Neural cell (in vitro differentiated cells): ENCODE data around the gene USP6NL. TPM values are rescaled to one million over a fixed set of nuclear protein-coding genes. Genes with fewer than 3 reads are reported as not detected.

Experiments
- H2AFZ ChIP-seq: fragments of 200-600, 300-800 bp; sonication (generic), shearing (Covaris generic); 2 replicates; pipeline ENCODE4 v1.6.0; 2014; ENCODE audit warnings: low read depth, mild to moderate bottlenecking, antibody characterized with exemption, low read length, moderate library complexity
- H3F3A ChIP-seq: fragments of 200-600 bp; shearing (Covaris generic); 2 replicates; pipeline ENCODE4 v1.6.1; 2016; ENCODE audit warnings: mild to moderate bottlenecking, moderate library complexity, mixed read lengths, antibody characterized with exemption, low read length; ENCODE audit not compliant: insufficient read depth, poor library complexity, severe bottlenecking
- H3K27ac ChIP-seq: fragments of 200-600, 300-800 bp; sonication (generic), shearing (Covaris generic); 2 replicates; pipeline ENCODE4 v1.5.1; 2014; ENCODE audit warnings: mild to moderate bottlenecking, low read length, moderate library complexity
- H3K27me3 ChIP-seq: fragments of 300-800, 200-600 bp; sonication (generic), shearing (Covaris generic); 2 replicates; pipeline ENCODE4 v1.6.0; 2014; ENCODE audit warnings: mild to moderate bottlenecking, low read depth, low read length, moderate library complexity; ENCODE audit not compliant: insufficient read depth
- H3K36me3 ChIP-seq: fragments of 300-800, 200-600 bp; sonication (generic), shearing (Covaris generic); 2 replicates; pipeline ENCODE4 v1.5.1; 2014; ENCODE audit warnings: mild to moderate bottlenecking, antibody characterized with exemption, low read length, moderate library complexity; ENCODE audit not compliant: insufficient read depth
- H3K4me2 ChIP-seq: fragments of 300-800, 200-600 bp; sonication (generic), shearing (Covaris generic); 2 replicates; pipeline ENCODE4 v1.6.0; 2014; ENCODE audit warnings: mild to moderate bottlenecking, low read length
- H3K4me3 ChIP-seq: fragments of 300-800, 200-600 bp; sonication (generic), shearing (Covaris generic); 2 replicates; pipeline ENCODE4 v1.5.1; 2014; ENCODE audit warnings: mild to moderate bottlenecking, low read length, moderate library complexity
- H3K79me2 ChIP-seq: fragments of 200-600 bp; shearing (Covaris generic); replicated peaks from 2 replicates; pipeline ENCODE4 v1.6.0; 2014; ENCODE audit warnings: mild to moderate bottlenecking, low read length, moderate library complexity; ENCODE audit not compliant: insufficient read depth
- H3K9ac ChIP-seq: fragments of 300-800, 200-600 bp; sonication (generic), shearing (Covaris generic); 2 replicates; pipeline ENCODE4 v1.6.1; 2016; ENCODE audit warnings: mild to moderate bottlenecking, low read length, mixed read lengths
- H3K9me2 ChIP-seq: fragments of 200-600 bp; shearing (Covaris generic); 2 replicates; pipeline ENCODE4 v1.6.1; 2016; ENCODE audit warnings: mild to moderate bottlenecking, low read length, mixed read lengths; ENCODE audit not compliant: insufficient read depth
- H3K9me3 ChIP-seq: fragments of 200-600, 300-800 bp; sonication (generic), shearing (Covaris generic); 2 replicates; pipeline ENCODE4 v1.6.1; 2016; ENCODE audit warnings: mild to moderate bottlenecking, mixed run types, low read length, moderate library complexity, mixed read lengths
- H4K20me1 ChIP-seq: fragments of 200-600 bp; shearing (Covaris generic); 2 replicates; pipeline ENCODE4 v1.6.1; 2016; ENCODE audit warnings: mild to moderate bottlenecking, mixed run types; ENCODE audit not compliant: insufficient read depth
- CTCF ChIP-seq: fragments of 450-650 bp; IDR thresholded peaks from 2 replicates; pipeline ENCODE4 v1.5.1; 2014; ENCODE audit warnings: antibody characterized with exemption, mild to moderate bottlenecking, moderate library complexity; ENCODE audit not compliant: poor library complexity, severe bottlenecking
- EP300 ChIP-seq: fragments of 450-650 bp; conservative IDR thresholded peaks from 2 replicates; pipeline ENCODE4 v1.6.1; 2014; ENCODE audit warnings: antibody characterized with exemption, mild to moderate bottlenecking, moderate library complexity; ENCODE audit not compliant: poor library complexity, severe bottlenecking
- EZH2 ChIP-seq: fragments of 200-600, 300-800 bp; shearing (Covaris generic), sonication (generic); IDR thresholded peaks from 2 replicates; pipeline ENCODE4 v1.6.1; 2014; ENCODE audit warnings: antibody characterized with exemption, low read length, borderline replicate concordance, mild to moderate bottlenecking; ENCODE audit not compliant: insufficient read depth, poor library complexity, severe bottlenecking
- MXI1 ChIP-seq: fragments of 450-650 bp; conservative IDR thresholded peaks from 2 replicates; pipeline ENCODE4 v1.6.1; 2014; ENCODE audit warnings: antibody characterized with exemption, mild to moderate bottlenecking; ENCODE audit not compliant: poor library complexity, severe bottlenecking
- POLR2AphosphoS5 ChIP-seq: IDR thresholded peaks from 2 replicates; pipeline ENCODE4 v1.6.1; 2012
- RAD21 ChIP-seq: fragments of 450-650 bp; conservative IDR thresholded peaks from 2 replicates; pipeline ENCODE4 v1.6.1; 2014; ENCODE audit warnings: antibody characterized with exemption, mild to moderate bottlenecking, moderate library complexity
- REST ChIP-seq: IDR thresholded peaks from 2 replicates; pipeline ENCODE4 v1.6.1; 2012; ENCODE audit warnings: borderline replicate concordance
- SMC3 ChIP-seq: fragments of 450-650 bp; conservative IDR thresholded peaks from 2 replicates; pipeline ENCODE4 v1.6.1; 2014; ENCODE audit warnings: antibody characterized with exemption, mild to moderate bottlenecking, moderate library complexity; ENCODE audit not compliant: poor library complexity
- TAF1 ChIP-seq: IDR thresholded peaks from 2 replicates; pipeline ENCODE4 v1.6.1; 2012; ENCODE audit warnings: low read depth
- polyA plus RNA-seq: library from polyadenylated mRNA; depleted of rRNA; stranded (reverse); fragments of >200 nt; gene quantifications from 2 replicates; pipeline ENCODE4 v1.2.3, GENCODE V29; 2014

Gene USP6NL
- polyA plus RNA-seq, 1 donor from 2014 or later, result 39.9 TPM

DNA sequence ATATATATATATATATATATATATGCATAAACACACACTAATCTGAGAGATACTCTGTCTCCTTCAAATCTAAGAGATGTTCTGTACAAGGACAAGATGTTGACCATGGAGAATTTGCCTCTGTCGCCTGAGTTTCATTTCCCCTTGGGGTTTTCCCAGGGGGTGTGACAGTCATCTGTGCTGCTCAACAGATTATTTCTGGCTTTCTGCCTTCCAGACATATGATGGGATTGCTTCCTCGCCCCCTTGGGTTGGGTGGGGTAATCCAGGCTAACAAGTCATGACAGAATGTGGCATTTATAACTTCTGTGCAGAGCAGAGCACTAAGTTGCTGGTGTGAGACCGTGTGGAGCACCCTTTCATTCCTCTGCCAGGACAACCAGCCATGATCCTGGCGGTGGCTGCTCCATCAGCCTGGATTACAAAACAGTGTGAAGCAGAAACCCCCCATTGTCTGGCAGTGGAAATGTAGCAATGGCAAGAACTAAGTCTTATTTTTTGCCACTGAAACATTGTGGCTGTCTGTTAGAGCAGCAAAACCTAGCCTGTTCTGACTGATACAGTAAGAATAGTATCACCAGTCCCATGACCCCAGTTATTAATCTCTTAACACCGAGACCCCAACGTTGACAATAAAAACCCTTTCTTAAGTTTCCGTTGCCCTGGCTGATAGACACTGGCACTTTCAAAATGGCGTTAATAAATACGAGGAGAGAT, 13.7 kb upstream of the USP6NL start:
- Histone ChIP-seq H3K36me3 (no peaks in the 10 kb centered on the region), H3F3A (no peaks in the 10 kb centered on the region), H3K9ac (no peak overlapping the region), H3K4me3 (no peak overlapping the region), H3K9me3 (no peaks in the 10 kb centered on the region), H3K27me3 (no peaks in the 10 kb centered on the region), H3K79me2 (no peaks in the 10 kb centered on the region), H3K9me2 (no peaks in the 10 kb centered on the region), H3K27ac (no peak overlapping the region), H4K20me1 (no peaks in the 10 kb centered on the region), H2AFZ (no peak overlapping the region), H3K4me2 (no peak overlapping the region)
- TF ChIP-seq SMC3, result no peak
- TF ChIP-seq REST, result no peak
- TF ChIP-seq CTCF, result no peak
- no peak for TF ChIP-seq MXI1
- no peak for TF ChIP-seq POLR2AphosphoS5
- TF ChIP-seq EP300, result no peak
- TF ChIP-seq EZH2, result no peak
- no peak for TF ChIP-seq TAF1
- TF ChIP-seq RAD21, result no peak

DNA sequence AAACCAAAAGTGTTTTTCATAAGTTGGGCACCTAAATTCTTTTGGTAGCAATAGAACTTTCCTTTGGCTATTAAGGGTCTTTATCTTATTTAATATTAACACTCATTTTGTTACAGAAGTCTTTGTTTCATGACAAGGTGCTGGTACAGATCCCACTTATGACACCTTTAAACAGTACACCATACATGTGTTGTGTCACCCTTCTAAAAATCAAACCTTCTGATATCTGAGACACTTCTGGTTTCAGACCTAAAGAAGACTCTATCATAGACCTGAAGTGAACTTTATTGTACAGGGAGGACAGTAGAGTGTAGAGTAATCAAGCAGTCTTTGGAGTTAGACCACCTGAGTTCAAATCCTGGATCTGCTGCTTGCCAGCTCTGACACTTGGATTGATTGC, 5.8 kb upstream of the USP6NL start:
- Histone ChIP-seq H3K27ac (no peak overlapping the region), H4K20me1 (no peaks in the 10 kb centered on the region), H3K27me3 (no peaks in the 10 kb centered on the region), H3K79me2 (no peaks in the 10 kb centered on the region), H3K9ac (no peak overlapping the region), H3K9me2 (no peaks in the 10 kb centered on the region), H3F3A (peaks cover 4% of the 10 kb centered on the region), H3K4me3 (no peak overlapping the region), H2AFZ (no peak overlapping the region), H3K4me2 (no peak overlapping the region), H3K9me3 (no peaks in the 10 kb centered on the region), H3K36me3 (no peaks in the 10 kb centered on the region)
- no peak for TF ChIP-seq EP300

DNA sequence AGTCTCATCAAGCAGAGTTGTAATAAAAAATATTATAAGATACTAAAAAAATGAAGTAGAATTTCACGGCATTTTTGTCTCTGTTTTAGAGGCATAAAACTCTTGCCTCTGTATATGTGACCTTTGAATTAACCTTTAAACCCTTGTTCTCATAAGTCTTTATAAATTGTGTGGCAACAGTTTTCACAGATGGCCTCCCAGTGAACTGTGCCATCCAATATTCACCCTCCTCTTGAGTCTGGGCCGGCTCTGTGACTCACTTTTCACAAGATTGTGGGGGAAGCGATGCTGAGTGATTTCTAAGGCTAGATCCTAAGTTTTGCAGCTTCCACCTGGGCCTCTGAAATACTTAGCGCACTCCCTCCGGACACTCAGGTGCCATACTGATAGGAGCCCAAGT, 4.6 kb upstream of the USP6NL start:
- Histone ChIP-seq H3F3A (peaks cover 10% of the 10 kb centered on the region), H3K4me2 (no peak overlapping the region), H3K9ac (no peak overlapping the region), H3K27ac (no peak overlapping the region), H4K20me1 (no peaks in the 10 kb centered on the region), H3K4me3 (no peak overlapping the region), H3K9me2 (no peaks in the 10 kb centered on the region), H2AFZ (no peak overlapping the region), H3K9me3 (no peaks in the 10 kb centered on the region), H3K27me3 (no peaks in the 10 kb centered on the region), H3K79me2 (no peaks in the 10 kb centered on the region), H3K36me3 (no peaks in the 10 kb centered on the region)
- TF ChIP-seq MXI1 (no peak), SMC3 (no peak), CTCF (no peak), POLR2AphosphoS5 (no peak), RAD21 (no peak), EZH2 (no peak), TAF1 (no peak), EP300 (no peak), REST (no peak)
